ENCODE measurements around the gene MGAT4A.
"Not testable (repeated sequence)": the region's sequence is repeated elsewhere in the genome, so short reads cannot be mapped to it uniquely, and the experiment has no call there.

The MGAT4A gene

DNA sequence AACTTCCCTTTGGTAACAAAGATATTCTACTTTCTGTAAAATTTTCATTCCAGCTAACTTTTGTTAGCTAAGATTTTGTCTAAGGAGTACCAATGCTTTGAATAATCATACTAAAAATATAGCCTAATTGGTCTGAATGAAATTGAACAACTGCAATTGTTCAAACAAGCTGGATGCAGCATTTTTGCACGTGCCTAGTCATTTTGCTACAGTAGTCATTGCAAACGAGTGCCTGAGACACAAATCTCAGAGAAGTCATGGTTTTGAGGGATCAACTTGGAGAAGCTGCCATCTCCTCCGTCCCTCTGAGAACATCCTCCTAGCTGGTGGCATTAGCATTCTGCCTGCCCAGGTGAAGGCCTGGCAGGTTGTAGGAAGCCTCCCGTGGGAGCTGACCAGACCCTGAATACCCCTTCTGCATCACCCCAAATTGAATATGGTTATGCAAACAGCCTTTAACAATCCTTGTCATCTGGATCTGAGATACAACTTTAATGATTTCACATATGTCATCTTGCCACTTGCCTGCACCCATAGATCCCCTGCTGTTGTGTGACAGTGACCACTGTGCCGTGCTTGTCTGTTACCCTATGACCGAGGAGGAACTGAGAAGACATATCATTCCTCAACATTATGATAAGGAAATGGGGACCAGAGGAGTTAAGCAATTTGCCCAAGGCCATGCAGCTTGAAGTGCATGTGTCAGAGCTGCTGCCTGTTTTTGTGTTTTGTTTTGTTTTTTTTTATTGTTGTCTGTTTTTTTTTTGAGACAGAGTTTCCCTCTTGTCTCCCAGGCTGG lies 29.1 kb upstream of the MGAT4A start:
- DNase-seq (ENCODE audit: low read depth): no peak

DNA sequence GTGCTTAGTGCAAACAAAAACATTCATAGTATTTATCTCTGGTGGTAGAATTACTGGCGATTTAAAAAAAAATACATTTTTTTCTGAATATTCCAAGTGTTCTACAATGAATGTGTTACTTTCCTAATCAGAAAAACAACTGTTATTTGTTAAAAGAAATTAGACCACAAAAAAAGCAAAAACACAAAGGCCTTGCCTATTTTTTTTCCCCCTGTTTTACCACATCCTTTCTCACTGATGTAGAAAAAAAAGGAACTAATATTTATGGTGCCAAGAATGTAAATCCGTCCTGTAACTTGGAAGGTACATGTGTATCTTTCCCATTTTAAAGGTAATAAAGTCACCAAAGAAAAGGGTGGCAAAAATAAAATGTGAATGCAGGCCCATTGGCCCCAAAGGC lies 28.4 kb upstream of the MGAT4A start:
- no peak for DNase-seq (ENCODE audit: low read depth)

- DNase-seq (ENCODE audit: low read depth): peak; percentile 77
These were observed 27.0 kb upstream of the MGAT4A start for GRCh38 chr2:98757904-98758421.

DNA sequence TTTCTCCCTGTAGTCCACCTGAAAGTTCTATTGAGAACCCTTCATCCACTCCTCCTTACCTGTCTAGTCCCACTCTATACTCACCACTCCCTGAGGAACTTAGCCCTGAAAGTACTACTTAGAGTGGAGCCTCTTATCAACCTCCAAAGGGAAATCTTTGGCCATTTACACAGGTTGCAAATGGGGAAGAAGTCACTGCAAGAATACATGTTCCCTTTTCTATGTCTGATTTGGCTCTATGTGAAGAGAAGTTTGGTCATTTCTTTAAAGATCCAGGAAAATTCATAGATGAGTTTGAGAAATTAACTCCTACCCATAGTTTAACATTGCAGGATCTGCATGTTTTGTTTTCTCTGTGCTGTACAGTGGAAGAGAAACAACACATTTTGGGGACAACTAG lies 22.9 kb upstream of the MGAT4A start:
- DNase-seq (ENCODE audit: low read depth): no peak

DNA sequence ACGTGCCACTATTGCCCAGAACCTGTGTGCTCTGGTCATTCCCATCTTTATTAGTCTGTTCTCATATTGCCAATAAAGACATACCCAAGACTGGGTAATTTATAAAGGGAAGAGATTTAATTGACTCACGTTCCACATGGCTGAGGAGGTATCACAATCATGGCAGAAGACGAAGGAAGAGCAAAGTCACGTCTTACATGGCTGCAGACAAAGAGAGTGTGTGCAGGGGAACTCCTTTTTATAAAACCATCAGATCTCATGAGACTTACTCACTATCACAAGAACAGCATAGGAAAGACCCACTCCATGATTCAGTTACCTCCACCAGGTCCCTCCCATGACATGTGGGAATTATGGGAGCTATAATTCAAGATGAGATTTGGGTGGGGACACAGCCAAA lies 21.8 kb upstream of the MGAT4A start:
- DNase-seq (ENCODE audit: low read depth): not testable (repeated sequence)

- DNase-seq (ENCODE audit: low read depth): no peak
These were observed 20.8 kb upstream of the MGAT4A start for GRCh38 chr2:98751748-98752147.

DNA sequence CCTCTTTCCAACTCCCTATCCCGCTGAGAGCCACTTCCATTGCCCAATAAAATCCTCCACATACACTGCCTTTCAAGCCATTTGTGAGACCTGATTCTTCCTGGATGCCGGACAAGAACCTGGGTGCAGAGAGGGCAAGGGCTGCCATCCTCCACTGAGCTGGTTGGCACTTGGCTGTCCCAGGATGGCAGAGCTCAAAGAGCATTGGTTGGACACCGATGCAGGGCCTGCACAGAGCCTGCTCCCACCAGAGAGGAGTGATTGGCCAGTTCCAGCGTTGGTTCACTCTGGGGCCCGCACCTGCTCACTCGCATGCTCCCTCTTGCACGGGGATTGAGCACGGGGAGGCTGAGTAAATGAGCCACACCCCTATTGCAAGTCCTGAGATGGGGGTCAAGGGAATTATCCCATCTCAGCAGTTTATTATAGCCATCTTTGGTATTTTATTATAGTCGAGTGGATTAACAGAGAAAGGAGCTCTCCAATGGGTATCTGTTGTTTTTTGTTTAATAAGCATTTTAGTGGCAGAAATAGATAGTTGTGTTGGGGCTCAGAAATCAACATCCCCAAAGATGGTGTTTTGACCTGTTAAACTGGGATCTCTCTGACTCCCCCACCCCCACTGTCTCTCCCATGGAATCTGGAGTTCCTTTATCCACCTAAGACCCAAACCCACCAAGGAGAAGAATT lies 19.8 kb upstream of the MGAT4A start:
- no peak for DNase-seq (ENCODE audit: low read depth)

DNA sequence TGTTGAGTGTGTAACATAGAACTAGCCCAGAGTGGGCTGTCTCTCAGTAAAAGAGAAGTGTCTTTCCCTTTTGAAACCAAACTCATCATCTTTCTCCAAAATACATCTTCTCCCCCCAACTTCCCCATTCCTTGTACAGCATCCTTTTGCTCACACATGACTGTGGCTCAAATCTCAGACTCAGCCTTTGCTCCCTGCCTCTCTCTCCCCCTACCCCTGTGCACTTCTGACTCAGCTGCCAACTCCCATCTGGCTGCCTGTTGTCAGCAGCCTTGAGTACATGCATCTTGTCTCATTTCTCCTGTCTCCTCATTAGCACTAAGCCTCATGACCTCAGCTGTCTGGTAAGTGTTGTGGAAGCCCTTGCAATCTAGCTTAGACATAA lies 18.1 kb upstream of the MGAT4A start:
- DNase-seq (ENCODE audit: low read depth): no peak

DNA sequence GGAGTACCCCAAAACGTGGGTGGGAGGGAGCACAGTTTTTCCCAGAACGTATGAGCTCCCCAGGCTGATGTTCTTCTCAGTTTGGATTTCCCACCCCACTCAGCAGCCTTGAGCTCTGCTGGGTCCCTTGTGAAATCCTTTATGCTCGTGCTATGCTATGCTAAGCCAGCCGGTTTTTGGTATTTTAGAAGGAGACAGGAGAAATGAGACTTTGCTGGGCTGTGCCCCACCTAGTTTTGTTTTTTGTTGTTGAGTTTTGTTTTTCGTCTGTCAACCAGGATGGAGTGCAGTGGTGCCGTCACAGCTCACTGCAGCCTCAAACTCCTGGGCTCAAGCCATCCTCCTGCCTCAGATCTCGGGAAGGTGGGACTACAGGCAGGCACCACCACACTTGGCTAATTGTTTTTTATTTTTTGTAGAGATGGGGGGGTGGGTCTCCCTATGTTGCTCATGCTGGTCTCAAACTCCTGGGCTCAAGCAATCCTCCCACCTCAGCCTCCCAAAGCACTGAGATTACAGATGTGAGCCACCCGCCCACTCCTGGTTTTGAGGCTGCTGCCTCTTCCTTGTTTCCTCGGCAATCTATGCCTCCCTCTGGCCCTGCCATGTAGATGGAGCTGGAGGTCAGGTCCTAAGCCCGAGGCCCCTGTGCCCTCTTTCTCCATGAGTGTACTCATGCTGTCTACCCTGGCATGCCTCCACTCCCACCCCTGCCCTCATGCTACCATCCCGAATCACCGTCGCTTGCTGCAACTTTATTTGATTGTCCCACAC lies 17.5 kb upstream of the MGAT4A start:
- no peak for DNase-seq (ENCODE audit: low read depth)

DNA sequence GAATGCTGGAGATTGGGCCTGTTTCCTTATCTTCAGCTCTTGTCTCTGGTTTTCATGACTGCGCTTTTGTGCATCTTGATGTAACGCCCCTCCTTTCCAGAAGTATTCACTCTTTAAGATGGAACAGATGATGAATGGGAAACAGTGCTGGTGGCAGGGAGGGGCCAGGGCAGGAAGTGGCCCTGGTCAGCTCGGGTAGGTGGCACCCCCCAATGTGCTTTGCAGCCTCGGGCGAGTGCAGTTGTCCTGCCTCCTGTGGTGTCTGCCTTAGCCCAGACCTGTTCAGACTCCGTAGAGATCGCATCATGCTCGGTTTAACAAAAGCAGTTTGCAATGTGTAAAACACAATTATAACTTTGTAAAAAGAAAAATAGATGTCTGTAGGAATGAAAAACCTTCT lies 17.0 kb upstream of the MGAT4A start:
- DNase-seq (ENCODE audit: low read depth): no peak

- DNase-seq (ENCODE audit: low read depth): no peak
These were observed 15.5 kb upstream of the MGAT4A start for GRCh38 chr2:98746426-98746825.

- no peak for DNase-seq (ENCODE audit: low read depth)
These were observed 13.7 kb upstream of the MGAT4A start for GRCh38 chr2:98744595-98744994.

DNA sequence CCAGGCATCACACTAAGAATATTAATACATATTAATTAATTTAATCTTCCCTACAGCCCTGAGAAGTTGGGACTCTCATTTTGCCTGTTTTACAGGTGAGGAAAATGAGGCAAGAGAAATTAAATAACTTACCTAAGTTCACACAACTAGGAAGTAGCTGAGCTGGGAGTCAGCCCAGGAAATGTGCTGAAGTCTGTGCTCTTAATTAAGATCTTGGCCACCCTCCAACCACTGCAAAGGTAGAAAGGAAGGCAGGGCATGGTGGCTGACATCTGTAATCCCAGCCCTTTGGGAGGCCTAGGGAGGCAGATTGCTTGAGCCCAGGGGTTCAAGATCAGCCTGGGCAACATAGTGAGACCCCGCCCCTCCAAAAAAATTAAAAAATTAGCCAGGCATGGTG lies 12.9 kb upstream of the MGAT4A start:
- DNase-seq (ENCODE audit: low read depth): no peak

DNA sequence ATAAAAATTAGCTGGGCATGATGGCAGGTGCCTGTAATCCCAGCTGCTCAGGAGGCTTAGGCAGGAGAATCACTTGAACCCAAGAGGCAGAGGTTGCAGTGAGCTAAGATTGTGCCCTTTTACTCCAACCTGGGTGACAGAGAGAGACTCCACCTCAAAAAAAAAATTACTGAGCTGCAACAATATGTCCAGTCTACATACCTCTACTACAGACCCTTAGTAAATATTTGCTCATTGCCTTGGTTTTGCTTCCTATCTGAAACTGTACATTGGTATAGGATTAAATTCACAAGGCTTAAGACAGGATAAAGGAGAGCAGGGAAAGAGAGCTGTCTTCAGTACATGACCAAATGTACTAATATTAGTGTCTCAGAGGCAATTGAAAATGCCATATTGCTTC lies 8.1 kb upstream of the MGAT4A start:
- DNase-seq (ENCODE audit: low read depth): no peak

GRCh38 chr2:98738304-98738703 lies 7.4 kb upstream of the MGAT4A start:
- no peak for DNase-seq (ENCODE audit: low read depth)

- no peak for DNase-seq (ENCODE audit: low read depth)
These were observed 6.9 kb upstream of the MGAT4A start for GRCh38 chr2:98737848-98738247.

DNA sequence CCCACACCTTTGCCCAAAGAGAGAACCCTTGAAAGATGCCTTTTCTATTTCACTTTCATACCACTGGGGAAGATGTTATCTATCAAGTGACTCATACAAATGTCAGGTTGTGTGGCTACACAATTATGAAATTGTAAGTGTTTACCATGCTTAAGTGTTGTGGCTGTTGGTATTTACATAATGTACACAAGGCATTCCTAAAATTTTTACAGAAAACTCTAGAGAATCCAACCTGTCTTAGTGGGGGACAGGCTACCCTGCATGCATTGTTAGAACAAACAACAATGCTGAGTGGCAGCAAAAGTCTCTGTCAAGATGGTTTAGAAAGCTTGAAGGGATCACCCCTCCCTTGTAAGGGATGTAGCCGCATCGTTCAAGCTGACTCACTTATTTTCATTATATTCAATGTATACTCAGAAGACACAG lies 5.5 kb upstream of the MGAT4A start:
- DNase-seq (ENCODE audit: low read depth): no peak

DNA sequence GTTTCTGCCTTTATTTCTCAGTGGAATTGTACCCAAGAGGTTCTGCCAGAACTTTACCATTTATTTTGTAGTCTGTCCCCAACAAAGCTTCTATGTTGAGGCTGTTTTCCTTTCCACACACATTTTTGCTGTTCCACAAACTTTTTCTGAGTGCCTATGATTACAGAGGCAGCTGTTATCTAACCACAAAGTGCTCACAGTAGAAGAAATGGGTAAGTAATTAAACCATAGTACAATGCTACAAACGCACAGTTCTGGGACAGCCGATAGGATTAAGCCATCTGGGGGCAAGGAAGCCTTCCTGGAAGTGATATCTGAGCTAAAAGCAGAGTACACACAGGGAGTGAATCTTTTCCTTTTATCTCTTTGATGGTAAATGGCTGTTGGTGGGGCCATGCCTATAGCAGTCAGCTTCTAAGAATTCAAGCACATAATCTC lies 3.9 kb upstream of the MGAT4A start:
- no peak for DNase-seq (ENCODE audit: low read depth)

- DNase-seq (ENCODE audit: low read depth): no peak
These were observed 3.2 kb upstream of the MGAT4A start for GRCh38 chr2:98734162-98734561.

DNA sequence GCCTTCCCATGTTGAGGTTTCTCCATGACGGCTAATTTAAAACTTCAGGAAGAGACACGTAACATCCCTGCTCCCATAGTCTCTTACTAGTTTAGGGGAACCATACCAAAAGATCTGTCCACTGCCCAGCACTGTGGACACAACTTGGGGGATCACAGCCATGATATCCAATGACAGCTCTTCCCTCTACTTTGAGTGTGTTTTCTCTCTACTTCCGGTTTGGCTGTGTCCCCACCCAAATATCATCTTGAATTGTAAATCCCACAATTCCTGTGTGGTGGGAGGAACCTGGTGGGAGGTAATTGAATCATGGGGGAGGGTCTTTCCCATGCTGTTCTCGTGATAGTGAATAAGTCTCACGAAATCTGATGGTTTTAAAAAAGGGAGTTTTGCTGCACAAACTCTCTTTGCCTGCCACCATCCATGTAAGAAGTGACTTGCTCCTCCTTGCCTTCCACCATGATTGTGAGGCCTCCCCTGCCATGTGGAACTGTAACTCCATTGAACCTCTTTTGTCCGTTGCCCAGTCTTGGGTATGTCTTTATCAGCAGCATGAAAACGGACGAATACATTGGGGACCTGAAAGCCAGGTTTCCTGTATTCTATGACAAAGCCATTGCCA lies 1.6 kb upstream of the MGAT4A start:
- no peak for DNase-seq (ENCODE audit: low read depth)

- DNase-seq (ENCODE audit: low read depth): no peak
These were observed 990 bp upstream of the MGAT4A start for GRCh38 chr2:98731894-98732349.

GRCh38 chr2:98730707-98731040 lies 258 bp downstream of the MGAT4A start:
- DNase-seq (ENCODE audit: low read depth): no peak

Measured in stromal cell of bone marrow (primary cell).